ENCODE measurements around the gene KLHDC3.

DNA sequence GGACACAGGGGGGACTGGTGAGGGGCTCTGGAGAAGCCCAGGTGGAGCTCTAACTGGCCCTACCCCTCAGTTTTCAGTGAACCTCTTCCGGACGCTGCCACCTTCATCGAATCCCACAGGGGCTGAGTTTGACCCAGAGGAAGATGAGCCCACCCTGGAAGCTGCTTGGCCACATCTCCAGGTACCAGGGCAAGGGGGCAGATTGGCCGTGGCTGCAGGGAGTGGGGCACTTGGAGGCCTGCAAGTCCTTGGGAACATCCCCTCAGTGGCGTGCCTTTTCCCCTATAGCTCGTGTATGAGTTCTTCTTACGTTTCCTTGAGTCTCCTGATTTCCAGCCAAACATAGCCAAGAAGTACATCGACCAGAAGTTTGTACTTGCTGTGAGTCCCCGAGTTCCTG is 6.9 kb upstream of the KLHDC3 start:
- TF ChIP-seq CTCF (IDR thresholded peaks at IDR 0.05), result no peak
- TF ChIP-seq ZFX (IDR thresholded peaks at IDR 0.05; ENCODE audit: borderline replicate concordance), result no peak
